GM23338 (cell line): ENCODE data around the gene RAN. TPM values are rescaled to one million over a fixed set of nuclear protein-coding genes. Genes with fewer than 3 reads are reported as not detected.

Experiments used
- ATAC-seq: fragments of 200-7000 bp; cut with Tn5 transposase; 3 replicates; pipeline ENCODE4 v1.9.1; 2020
- DNase-seq: peaks from one replicate; pipeline ENCODE4 v3.0.0-alpha.2; 2015; ENCODE audit warnings: low spot score
- H2AFZ ChIP-seq: fragments of 200-600 bp; sonication (generic); 2 replicates; pipeline ENCODE4 v1.8.0; 2016; ENCODE audit warnings: antibody characterized with exemption, mild to moderate bottlenecking, moderate library complexity
- H3F3A ChIP-seq: fragments of 200-600 bp; sonication (generic); replicated peaks from 2 replicates; pipeline ENCODE4 v1.8.0; 2017; ENCODE audit warnings: antibody characterized with exemption, mixed run types, low read depth
- H3K27ac ChIP-seq: fragments of 200-600 bp; sonication (generic); 2 replicates; pipeline ENCODE4 v1.6.1; 2016; ENCODE audit warnings: low read depth
- H3K27me3 ChIP-seq: fragments of 200-600 bp; sonication (generic); 2 replicates; pipeline ENCODE4 v1.8.0; 2016; ENCODE audit warnings: mild to moderate bottlenecking, mixed run types, moderate library complexity; ENCODE audit not compliant: insufficient read depth
- H3K36me3 ChIP-seq: fragments of 200-600 bp; sonication (generic); 2 replicates; pipeline ENCODE4 v1.8.0; 2016; ENCODE audit warnings: mild to moderate bottlenecking; ENCODE audit not compliant: insufficient read depth
- H3K4me1 ChIP-seq: fragments of 200-600 bp; sonication (generic); 2 replicates; pipeline ENCODE4 v1.8.0; 2016; ENCODE audit warnings: mild to moderate bottlenecking, moderate library complexity; ENCODE audit not compliant: insufficient read depth
- H3K4me2 ChIP-seq: fragments of 200-600 bp; sonication (generic); 2 replicates; pipeline ENCODE4 v1.7.1; 2017; ENCODE audit warnings: mixed run types
- H3K4me3 ChIP-seq: fragments of 200-600 bp; sonication (generic); 2 replicates; pipeline ENCODE4 v1.6.1; 2016; ENCODE audit warnings: mixed run types
- H3K79me2 ChIP-seq: fragments of 200-600 bp; sonication (generic); replicated peaks from 2 replicates; pipeline ENCODE4 v1.8.0; 2017; ENCODE audit warnings: mild to moderate bottlenecking; ENCODE audit not compliant: insufficient read depth
- H3K9me2 ChIP-seq: fragments of 200-600 bp; sonication (generic); 2 replicates; pipeline ENCODE4 v1.8.0; 2017; ENCODE audit not compliant: insufficient read depth
- H4K20me1 ChIP-seq: fragments of 200-600 bp; sonication (generic); replicated peaks from 2 replicates; pipeline ENCODE4 v1.8.0; 2017; ENCODE audit warnings: mild to moderate bottlenecking; ENCODE audit not compliant: insufficient read depth
- H3K27ac Mint-ChIP-seq: 2 replicates; pipeline ENCODE4 v1.8.0; 2020; ENCODE audit warnings: inconsistent platforms, mild to moderate bottlenecking, moderate library complexity, mixed read lengths
- H3K27me3 Mint-ChIP-seq: 3 replicates; pipeline ENCODE4 v1.8.0; 2022; ENCODE audit warnings: low read depth, mild to moderate bottlenecking, moderate library complexity, mixed read lengths, inconsistent platforms; ENCODE audit not compliant: insufficient read depth, poor library complexity
- H3K36me3 Mint-ChIP-seq: 3 replicates; pipeline ENCODE4 v1.8.0; 2021; ENCODE audit warnings: low read depth, mild to moderate bottlenecking, inconsistent platforms, moderate library complexity, mixed read lengths
- H3K4me1 Mint-ChIP-seq: 3 replicates; pipeline ENCODE4 v1.8.0; 2020; ENCODE audit warnings: mild to moderate bottlenecking, inconsistent platforms, mixed read lengths
- H3K4me3 Mint-ChIP-seq: 3 replicates; pipeline ENCODE4 v1.8.0; 2021; ENCODE audit warnings: moderate library complexity, mild to moderate bottlenecking, inconsistent platforms, mixed read lengths
- H3K9me3 Mint-ChIP-seq: 3 replicates; pipeline ENCODE4 v1.8.0; 2020; ENCODE audit warnings: moderate library complexity, mild to moderate bottlenecking, inconsistent platforms, mixed read lengths
- CREB1 ChIP-seq: fragments of 250-450 bp; sonication (Bioruptor Pico); IDR thresholded peaks from 2 replicates; pipeline ENCODE4 v1.5.0; 2020; ENCODE audit warnings: low read depth, mild to moderate bottlenecking, moderate library complexity
- CTCF ChIP-seq, 2 experiments: fragments of 200-600 bp in 1 of 2; sonication (generic) in 1 of 2; conservative IDR thresholded peaks; 2 replicates each; pipeline versions ENCODE4 v1.5.1 to v1.6.1; 2016 to 2017; ENCODE audit warnings: antibody characterized with exemption in 2 of 2, low read depth in 2 of 2, mild to moderate bottlenecking in 2 of 2, moderate library complexity in 1 of 2
- ETS1 ChIP-seq: IDR thresholded peaks from 2 replicates; pipeline ENCODE4 v1.6.1; 2016; ENCODE audit warnings: antibody characterized with exemption
- EZH2 ChIP-seq: fragments of 200-600 bp; sonication (generic); IDR thresholded peaks from one replicate; pipeline ENCODE4 v1.8.0; 2017; ENCODE audit warnings: antibody characterized with exemption, mild to moderate bottlenecking, low read depth; ENCODE audit not compliant: unreplicated experiment
- POLR2AphosphoS5 ChIP-seq: IDR thresholded peaks from 2 replicates; pipeline ENCODE4 v1.6.1; 2016; ENCODE audit warnings: antibody characterized with exemption, low read depth
- STAT1 ChIP-seq: IDR thresholded peaks from one replicate; pipeline ENCODE4 v1.6.1; 2016; ENCODE audit warnings: antibody characterized with exemption; ENCODE audit not compliant: unreplicated experiment
- ZNF331 ChIP-seq: fragments of 250-450 bp; sonication (Bioruptor Pico); IDR thresholded peaks from 2 replicates; pipeline ENCODE4 v1.5.0; 2020; ENCODE audit warnings: low read depth, mild to moderate bottlenecking, moderate library complexity
- polyA plus RNA-seq: library from polyadenylated mRNA; unstranded; fragments of >200 nt; fragmentation: Nextera tagmentation; extraction: Ambion mirVana; gene quantifications from 2 replicates; pipeline ENCODE4 v1.2.1, GENCODE V29; 2016
- total RNA-seq: library from RNA; depleted of rRNA; stranded (reverse); fragments of >200 nt; shearing (Covaris generic); gene quantifications from 2 replicates; pipeline ENCODE4 v1.2.3, GENCODE V29; 2014
- TF ChIP-seq, protein P1 (sequence below): IDR thresholded peaks from one replicate; pipeline ENCODE4 v1.6.1; 2018; ENCODE audit warnings: antibody characterized with exemption; ENCODE audit not compliant: unreplicated experiment

Gene RAN
- total and polyA plus RNA-seq, 2 experiments from 2014 or later: 976 to 2,289 TPM

DNA sequence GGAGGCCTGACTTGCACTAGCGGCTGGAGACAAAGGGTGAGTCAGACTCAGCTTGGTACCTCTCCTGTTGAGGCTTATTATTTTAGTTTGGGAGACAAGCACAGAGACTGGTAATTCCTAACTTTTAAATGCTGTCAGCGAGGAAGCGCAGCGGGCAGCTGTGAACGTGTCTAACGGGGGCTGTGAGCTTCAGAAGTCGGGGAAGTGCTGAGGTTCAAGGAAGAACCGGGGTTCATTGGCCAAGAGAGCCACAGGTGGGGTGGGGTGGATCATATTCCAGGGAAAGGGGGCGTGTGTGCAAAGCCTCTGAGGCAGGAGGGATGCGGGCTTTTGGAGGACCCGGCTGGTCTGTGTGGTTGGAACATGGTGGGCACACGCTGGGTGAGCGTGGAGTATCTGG, 45.7 kb downstream of the RAN start (continued):
- TF ChIP-seq, protein P1, sequence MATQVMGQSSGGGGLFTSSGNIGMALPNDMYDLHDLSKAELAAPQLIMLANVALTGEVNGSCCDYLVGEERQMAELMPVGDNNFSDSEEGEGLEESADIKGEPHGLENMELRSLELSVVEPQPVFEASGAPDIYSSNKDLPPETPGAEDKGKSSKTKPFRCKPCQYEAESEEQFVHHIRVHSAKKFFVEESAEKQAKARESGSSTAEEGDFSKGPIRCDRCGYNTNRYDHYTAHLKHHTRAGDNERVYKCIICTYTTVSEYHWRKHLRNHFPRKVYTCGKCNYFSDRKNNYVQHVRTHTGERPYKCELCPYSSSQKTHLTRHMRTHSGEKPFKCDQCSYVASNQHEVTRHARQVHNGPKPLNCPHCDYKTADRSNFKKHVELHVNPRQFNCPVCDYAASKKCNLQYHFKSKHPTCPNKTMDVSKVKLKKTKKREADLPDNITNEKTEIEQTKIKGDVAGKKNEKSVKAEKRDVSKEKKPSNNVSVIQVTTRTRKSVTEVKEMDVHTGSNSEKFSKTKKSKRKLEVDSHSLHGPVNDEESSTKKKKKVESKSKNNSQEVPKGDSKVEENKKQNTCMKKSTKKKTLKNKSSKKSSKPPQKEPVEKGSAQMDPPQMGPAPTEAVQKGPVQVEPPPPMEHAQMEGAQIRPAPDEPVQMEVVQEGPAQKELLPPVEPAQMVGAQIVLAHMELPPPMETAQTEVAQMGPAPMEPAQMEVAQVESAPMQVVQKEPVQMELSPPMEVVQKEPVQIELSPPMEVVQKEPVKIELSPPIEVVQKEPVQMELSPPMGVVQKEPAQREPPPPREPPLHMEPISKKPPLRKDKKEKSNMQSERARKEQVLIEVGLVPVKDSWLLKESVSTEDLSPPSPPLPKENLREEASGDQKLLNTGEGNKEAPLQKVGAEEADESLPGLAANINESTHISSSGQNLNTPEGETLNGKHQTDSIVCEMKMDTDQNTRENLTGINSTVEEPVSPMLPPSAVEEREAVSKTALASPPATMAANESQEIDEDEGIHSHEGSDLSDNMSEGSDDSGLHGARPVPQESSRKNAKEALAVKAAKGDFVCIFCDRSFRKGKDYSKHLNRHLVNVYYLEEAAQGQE: no peak
- no peak for TF ChIP-seq STAT1
- TF ChIP-seq ETS1: no peak
- TF ChIP-seq ZNF331 (CRISPR knock-in tag): no peak
- no peak for TF ChIP-seq POLR2AphosphoS5
- no peak for TF ChIP-seq EZH2
- no peak for TF ChIP-seq CREB1 (CRISPR knock-in tag)
- TF ChIP-seq CTCF (conservative IDR thresholded peaks at IDR 0.05; ENCODE audit: low read depth in 2 of 2): no peak

- no peak overlapping the region for H3K27ac Mint-ChIP-seq
- no peak for ATAC-seq
- no peak overlapping the region for H3K4me3 ChIP-seq
- H3K27me3 Mint-ChIP-seq: peaks cover 12% of the 10 kb centered on the region
- no peaks in the 10 kb centered on the region for H3K27me3 ChIP-seq
- H3K4me2 ChIP-seq: no peak overlapping the region
- peaks cover 8% of the 10 kb centered on the region; the same call in 2 of the 3 replicates for H3K4me1 Mint-ChIP-seq
- no peaks in the 10 kb centered on the region for H3K79me2 ChIP-seq
- 0 out of 2 replicates have a peak, but pooled peaks cover 4% of the 10 kb centered on the region for H3F3A ChIP-seq
- H3K4me1 ChIP-seq: peaks cover 7% of the 10 kb centered on the region; the same call in 1 of the 2 replicates
- H3K9me2 ChIP-seq: no peaks in the 10 kb centered on the region
- H3K36me3 ChIP-seq: no peaks in the 10 kb centered on the region
- DNase-seq: no peak
- no peaks in the 10 kb centered on the region; the same call in 2 of the 3 replicates for H3K36me3 Mint-ChIP-seq
- H3K9me3 Mint-ChIP-seq: no peaks in the 10 kb centered on the region
- H3K27ac ChIP-seq: no peak overlapping the region
- no peaks in the 10 kb centered on the region for H4K20me1 ChIP-seq
- H2AFZ ChIP-seq: no peak overlapping the region
- H3K4me3 Mint-ChIP-seq: no peak overlapping the region
- TF ChIP-seq, protein P1: no peak
Observed at GRCh38 chr12:130919086-130919485, 47.2 kb downstream of the RAN start.
